ENCODE results near the gene EYS.

The EYS gene

GRCh38 chr6:64803470-64804166, 903.4 kb downstream of the EYS start:
- DNase-seq: no peak

- DNase-seq: no peak
Measured at GRCh38 chr6:64792534-64792933, 914.5 kb downstream of the EYS start.

- DNase-seq: no peak
Measured at GRCh38 chr6:64789476-64789875, 917.5 kb downstream of the EYS start.

- no peak for DNase-seq
Measured at GRCh38 chr6:64786736-64787135, 920.3 kb downstream of the EYS start.

- DNase-seq: no peak
Measured at GRCh38 chr6:64782877-64783276, 924.1 kb downstream of the EYS start.

GRCh38 chr6:64777941-64778785, 928.9 kb downstream of the EYS start:
- DNase-seq: no peak

GRCh38 chr6:64776359-64776758, 930.7 kb downstream of the EYS start:
- DNase-seq: no peak

GRCh38 chr6:64774881-64775280, 932.1 kb downstream of the EYS start:
- no peak for DNase-seq

- DNase-seq: no peak
Measured at GRCh38 chr6:64750910-64751309, 956.1 kb downstream of the EYS start.

GRCh38 chr6:64737418-64737817, 969.6 kb downstream of the EYS start:
- no peak for DNase-seq

- DNase-seq: no peak
Measured at GRCh38 chr6:64736421-64736950, 970.5 kb downstream of the EYS start.

GRCh38 chr6:64733433-64733832, 973.6 kb downstream of the EYS start:
- no peak for DNase-seq

- no peak for DNase-seq
Measured at GRCh38 chr6:64732888-64733287, 974.1 kb downstream of the EYS start.

GRCh38 chr6:64729522-64729921, 977.5 kb downstream of the EYS start:
- DNase-seq: no peak

GRCh38 chr6:64727075-64727474, 980.0 kb downstream of the EYS start:
- DNase-seq: no peak

- DNase-seq: no peak
Measured at GRCh38 chr6:64724091-64724490, 982.9 kb downstream of the EYS start.

GRCh38 chr6:64723327-64724058, 983.5 kb downstream of the EYS start:
- no peak for DNase-seq

- DNase-seq: no peak
Measured at GRCh38 chr6:64721865-64722264, 985.2 kb downstream of the EYS start.

GRCh38 chr6:64717281-64717680, 989.7 kb downstream of the EYS start:
- no peak for DNase-seq

- no peak for DNase-seq
Measured at GRCh38 chr6:64715624-64716023, 991.4 kb downstream of the EYS start.

GRCh38 chr6:64714073-64714472, 993.0 kb downstream of the EYS start:
- DNase-seq: no peak

GRCh38 chr6:64713175-64713574, 993.9 kb downstream of the EYS start:
- DNase-seq: no peak

GRCh38 chr6:64712606-64713005, 994.4 kb downstream of the EYS start:
- no peak for DNase-seq

Data from T-helper 9 cell (primary cell).